Glutamatergic neuron (in vitro differentiated cells): ENCODE data around the gene STARD9. TPM values are rescaled to one million over a fixed set of nuclear protein-coding genes. Genes with fewer than 3 reads are reported as not detected.

ENCODE experiments used
- DNase-seq: peaks from one replicate; pipeline ENCODE4 v3.0.0; 2022
- H3K27ac Mint-ChIP-seq: one replicate; pipeline ENCODE4 v1.8.0; 2020; ENCODE audit warnings: mild to moderate bottlenecking, mixed read lengths, inconsistent platforms; ENCODE audit not compliant: unreplicated experiment
- H3K27me3 Mint-ChIP-seq: one replicate; pipeline ENCODE4 v1.8.0; 2020; ENCODE audit warnings: mild to moderate bottlenecking, moderate library complexity, mixed read lengths, inconsistent platforms; ENCODE audit not compliant: unreplicated experiment
- H3K36me3 Mint-ChIP-seq: one replicate; pipeline ENCODE4 v1.8.0; 2020; ENCODE audit warnings: mild to moderate bottlenecking, mixed read lengths, inconsistent platforms; ENCODE audit not compliant: unreplicated experiment
- H3K4me1 Mint-ChIP-seq: one replicate; pipeline ENCODE4 v1.8.0; 2020; ENCODE audit warnings: mild to moderate bottlenecking, low read depth, mixed read lengths, inconsistent platforms; ENCODE audit not compliant: unreplicated experiment
- H3K4me3 Mint-ChIP-seq: one replicate; pipeline ENCODE4 v1.8.0; 2020; ENCODE audit warnings: mild to moderate bottlenecking, mixed read lengths, inconsistent platforms; ENCODE audit not compliant: unreplicated experiment
- H3K9me3 Mint-ChIP-seq: one replicate; pipeline ENCODE4 v1.8.0; 2020; ENCODE audit warnings: mild to moderate bottlenecking, moderate library complexity, mixed read lengths, inconsistent platforms; ENCODE audit not compliant: unreplicated experiment
- CTCF ChIP-seq: fragments of 200-600 bp; sonication (generic); IDR thresholded peaks from one replicate; pipeline ENCODE4 v1.5.0; 2021; ENCODE audit not compliant: partially characterized antibody, unreplicated experiment
- total RNA-seq: library from RNA; stranded (reverse); fragmentation: NEBNext Ultra II Directional; extraction: Animal tissue kit (Norgen Biotek cat#: 25700); gene quantifications from one replicate; pipeline ENCODE4 v1.2.1, GENCODE V29; 2021; ENCODE audit not compliant: unreplicated experiment

Gene STARD9
- total RNA-seq, 1 donor from 2014 or later, result 45.1 TPM

- Mint-ChIP-seq H3K9me3 (peaks cover 3% of the 10 kb centered on the region), H3K4me3 (peak overlapping the region; percentile 5), H3K4me1 (peaks cover 39% of the 10 kb centered on the region), H3K27me3 (peaks cover 2% of the 10 kb centered on the region), H3K36me3 (no peaks in the 10 kb centered on the region), H3K27ac (no peak overlapping the region)
- DNase-seq, result no peak
- no peak for TF ChIP-seq CTCF
Observed at GRCh38 chr15:42584031-42584765, 8.8 kb downstream of the STARD9 start.

- no peak for DNase-seq
- Mint-ChIP-seq H3K4me3 (no peak overlapping the region), H3K36me3 (no peaks in the 10 kb centered on the region), H3K27ac (no peak overlapping the region), H3K4me1 (peaks cover 21% of the 10 kb centered on the region), H3K27me3 (no peaks in the 10 kb centered on the region), H3K9me3 (no peaks in the 10 kb centered on the region)
- TF ChIP-seq CTCF, result no peak
Observed at GRCh38 chr15:42590619-42591237, 15.3 kb downstream of the STARD9 start.

DNA sequence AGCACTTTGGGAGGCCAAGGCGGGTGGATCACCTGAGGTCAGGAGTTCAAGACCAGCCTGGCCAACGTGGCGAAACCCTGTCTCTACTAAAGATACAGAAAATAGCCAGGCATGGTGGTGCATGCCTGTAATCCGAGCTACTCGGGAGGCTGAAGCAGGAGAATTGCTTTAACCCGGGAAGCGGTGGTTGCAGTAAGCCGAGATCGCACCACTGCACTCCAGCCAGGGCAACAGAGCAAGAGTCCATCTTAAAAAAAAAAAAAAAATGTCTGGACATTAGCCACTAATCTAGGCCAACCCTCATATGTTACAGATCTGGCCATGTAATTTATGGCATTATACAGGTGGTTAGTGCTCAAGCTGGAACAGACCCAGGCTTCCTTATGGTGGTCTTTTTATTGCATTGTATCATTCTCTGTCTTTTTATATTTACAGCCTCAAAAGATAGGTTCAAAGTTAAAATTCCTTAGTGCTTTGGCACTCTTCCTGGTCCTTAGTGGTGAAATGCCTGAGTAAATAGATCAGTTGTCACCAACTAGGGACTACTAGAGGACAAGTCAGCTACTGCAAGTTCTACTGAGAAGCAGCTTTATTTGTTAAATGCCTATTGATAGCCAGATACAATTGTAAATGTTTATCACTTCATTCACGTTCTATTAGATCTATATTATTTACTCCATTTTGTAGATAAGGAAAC, 16.0 kb downstream of the STARD9 start:
- TF ChIP-seq CTCF, result peak; percentile 40
- H3K9me3 Mint-ChIP-seq, result no peaks in the 10 kb centered on the region
- no peak overlapping the region for H3K4me3 Mint-ChIP-seq

DNA sequence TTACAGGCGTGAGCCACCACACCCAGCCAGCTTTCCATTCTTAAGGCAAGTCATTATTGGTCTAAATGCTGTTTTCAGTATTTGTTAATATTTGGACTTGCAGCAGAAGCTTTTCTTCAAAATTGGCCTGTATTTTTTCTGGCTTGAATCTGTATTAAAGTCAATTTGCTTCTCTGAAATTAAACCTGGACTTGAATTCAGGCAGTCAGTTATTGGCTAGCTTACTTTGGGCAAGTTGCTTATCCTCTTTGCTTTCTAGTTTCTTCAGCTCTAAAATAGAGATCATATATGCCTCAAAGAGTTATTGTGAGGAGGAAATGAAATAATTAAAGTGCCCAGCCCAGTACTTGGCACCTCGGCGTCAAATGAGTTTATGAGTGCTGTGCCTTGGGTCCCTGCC, 17.3 kb downstream of the STARD9 start:
- H3K9me3 Mint-ChIP-seq, result no peaks in the 10 kb centered on the region
- no peak for DNase-seq
- no peak for TF ChIP-seq CTCF
- H3K36me3 Mint-ChIP-seq, result no peaks in the 10 kb centered on the region
- no peak overlapping the region for H3K4me3 Mint-ChIP-seq
- H3K27ac Mint-ChIP-seq, result no peak overlapping the region
- H3K4me1 Mint-ChIP-seq, result peaks cover 26% of the 10 kb centered on the region
- no peaks in the 10 kb centered on the region for H3K27me3 Mint-ChIP-seq

More for the DNA sequence above, 16.0 kb downstream of the STARD9 start:
- Mint-ChIP-seq H3K36me3 (no peaks in the 10 kb centered on the region), H3K27me3 (no peaks in the 10 kb centered on the region), H3K4me1 (peaks cover 26% of the 10 kb centered on the region), H3K27ac (no peak overlapping the region)
- no peak for DNase-seq
